K562 (cell line): ENCODE data around the gene COL5A3. TPM values are rescaled to one million over a fixed set of nuclear protein-coding genes. Genes with fewer than 3 reads are reported as not detected.

ENCODE experiments used
- MAZ ChIP-seq, 2 experiments: fragments of 450-650 bp in 1 of 2; sonication (generic) in 1 of 2; formaldehyde crosslinking; IDR thresholded peaks in 1 of 2; conservative IDR thresholded peaks in 1 of 2; 2 replicates each; pipeline versions ENCODE4 v1.4.0 to v1.5.0; 2020; ENCODE audit warnings: mild to moderate bottlenecking in 1 of 2, missing genetic modification reagents in 1 of 2
- MEF2D ChIP-seq: conservative IDR thresholded peaks from 2 replicates; pipeline ENCODE4 v1.6.1; 2016; ENCODE audit warnings: low read depth, missing genetic modification characterization, missing compliant biosample characterization
- POLR2H ChIP-seq: IDR thresholded peaks from 2 replicates; pipeline ENCODE4 v1.6.1; 2016; ENCODE audit warnings: missing genetic modification characterization, low read depth, mild to moderate bottlenecking, control low read depth, missing compliant biosample characterization, moderate library complexity
- SMARCA4 ChIP-seq: fragments of 450-650 bp; IDR thresholded peaks from 2 replicates; pipeline ENCODE4 v1.6.1; 2016
- SMARCA5 ChIP-seq: fragments of 450-650 bp; IDR thresholded peaks from 2 replicates; pipeline ENCODE4 v1.6.1; 2016
- TAL1 ChIP-seq: fragments of 450-650 bp; IDR thresholded peaks from 2 replicates; pipeline ENCODE4 v1.6.1; 2016; ENCODE audit warnings: mild to moderate bottlenecking
- TCF3 ChIP-seq: sonication (generic); formaldehyde crosslinking; IDR thresholded peaks from 2 replicates; pipeline ENCODE4 v1.4.0; 2020; ENCODE audit warnings: mild to moderate bottlenecking, missing genetic modification reagents
- ZFX ChIP-seq: sonication (generic); formaldehyde crosslinking; IDR thresholded peaks from 2 replicates; pipeline ENCODE4 v1.8.0; 2022; ENCODE audit warnings: mild to moderate bottlenecking, missing genetic modification reagents, moderate library complexity
- ZNF318 ChIP-seq, 2 experiments: fragments of 450-650 bp; IDR thresholded peaks; 2 replicates each; pipeline ENCODE4 v1.6.1; 2016; ENCODE audit warnings: mild to moderate bottlenecking in 2 of 2, borderline replicate concordance in 1 of 2, low read depth in 1 of 2, moderate library complexity in 1 of 2
- ZNF512 ChIP-seq: IDR thresholded peaks from 2 replicates; pipeline ENCODE4 v1.6.1; 2016; ENCODE audit warnings: missing genetic modification characterization, missing compliant biosample characterization
- polyA plus RNA-seq, 8 experiments: library from polyadenylated mRNA; depleted of rRNA in 4 of 8; stranded (reverse) in 5 of 8; unstranded in 3 of 8; fragments of >200 nt; fragmentation: Nextera tagmentation in 2 of 8; fragmentation: Illumina TruSeq in 1 of 8; extraction: Ambion mirVana in 2 of 8; extraction: Trizol in 1 of 8; gene quantifications; 2 replicates each; pipeline versions ENCODE4 v1.2.1 to v1.2.3, GENCODE V29; 2011 to 2014; ENCODE audit warnings: inconsistent platforms in 1 of 8, missing spikeins in 1 of 8
- total RNA-seq, 7 experiments: library from RNA; depleted of rRNA in 6 of 7; stranded (reverse); fragments of >200 nt in 6 of 7; fragmentation: Illumina TruSeq in 2 of 7; extraction: Trizol in 2 of 7; gene quantifications; 2 replicates each; pipeline versions ENCODE4 v1.2.1 to v1.2.3, GENCODE V29; 2011 to 2021; ENCODE audit warnings: low replicate concordance in 1 of 7
- TF ChIP-seq, protein P1 (sequence below): fragments of 450-650 bp; IDR thresholded peaks from 2 replicates; pipeline ENCODE4 v1.6.1; 2017; ENCODE audit warnings: antibody characterized with exemption, mild to moderate bottlenecking

The COL5A3 gene
- total and polyA plus RNA-seq, 9 of the 15 experiments (the other 6 are each of a cell fraction or from before 2014, with no cell fraction given), result 0.01 to 0.02 TPM; not detected in 7

GRCh38 chr19:9947441-9947840, 62.9 kb downstream of the COL5A3 start (continued):
- TF ChIP-seq ZNF318 (IDR thresholded peaks at IDR 0.05; ENCODE audit: borderline replicate concordance in 1 of 2, low read depth in 1 of 2) (no peak), TAL1 (peak; percentile 35; the same call in 1 of the 2 replicates), ZNF512 (tag) (no peak), MEF2D (tag) (peak; percentile 88), SMARCA5 (no peak), ZFX (no peak), SMARCA4 (0 out of 2 replicates have a peak, but pooled peaks have one; percentile 28), MAZ (CRISPR knock-in tag; conservative IDR thresholded peaks at IDR 0.05 in 1 of 2, IDR thresholded peaks at IDR 0.05 in 1 of 2) (0 out of 4 replicates have a peak, but pooled peaks of 1 of the 2 experiments have one; percentile 22), POLR2H (tag) (no peak), TCF3 (CRISPR knock-in tag) (peak; percentile 84)
- TF ChIP-seq, protein P1, sequence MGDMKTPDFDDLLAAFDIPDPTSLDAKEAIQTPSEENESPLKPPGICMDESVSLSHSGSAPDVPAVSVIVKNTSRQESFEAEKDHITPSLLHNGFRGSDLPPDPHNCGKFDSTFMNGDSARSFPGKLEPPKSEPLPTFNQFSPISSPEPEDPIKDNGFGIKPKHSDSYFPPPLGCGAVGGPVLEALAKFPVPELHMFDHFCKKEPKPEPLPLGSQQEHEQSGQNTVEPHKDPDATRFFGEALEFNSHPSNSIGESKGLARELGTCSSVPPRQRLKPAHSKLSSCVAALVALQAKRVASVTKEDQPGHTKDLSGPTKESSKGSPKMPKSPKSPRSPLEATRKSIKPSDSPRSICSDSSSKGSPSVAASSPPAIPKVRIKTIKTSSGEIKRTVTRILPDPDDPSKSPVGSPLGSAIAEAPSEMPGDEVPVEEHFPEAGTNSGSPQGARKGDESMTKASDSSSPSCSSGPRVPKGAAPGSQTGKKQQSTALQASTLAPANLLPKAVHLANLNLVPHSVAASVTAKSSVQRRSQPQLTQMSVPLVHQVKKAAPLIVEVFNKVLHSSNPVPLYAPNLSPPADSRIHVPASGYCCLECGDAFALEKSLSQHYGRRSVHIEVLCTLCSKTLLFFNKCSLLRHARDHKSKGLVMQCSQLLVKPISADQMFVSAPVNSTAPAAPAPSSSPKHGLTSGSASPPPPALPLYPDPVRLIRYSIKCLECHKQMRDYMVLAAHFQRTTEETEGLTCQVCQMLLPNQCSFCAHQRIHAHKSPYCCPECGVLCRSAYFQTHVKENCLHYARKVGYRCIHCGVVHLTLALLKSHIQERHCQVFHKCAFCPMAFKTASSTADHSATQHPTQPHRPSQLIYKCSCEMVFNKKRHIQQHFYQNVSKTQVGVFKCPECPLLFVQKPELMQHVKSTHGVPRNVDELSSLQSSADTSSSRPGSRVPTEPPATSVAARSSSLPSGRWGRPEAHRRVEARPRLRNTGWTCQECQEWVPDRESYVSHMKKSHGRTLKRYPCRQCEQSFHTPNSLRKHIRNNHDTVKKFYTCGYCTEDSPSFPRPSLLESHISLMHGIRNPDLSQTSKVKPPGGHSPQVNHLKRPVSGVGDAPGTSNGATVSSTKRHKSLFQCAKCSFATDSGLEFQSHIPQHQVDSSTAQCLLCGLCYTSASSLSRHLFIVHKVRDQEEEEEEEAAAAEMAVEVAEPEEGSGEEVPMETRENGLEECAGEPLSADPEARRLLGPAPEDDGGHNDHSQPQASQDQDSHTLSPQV, result no peak; the same call in 1 of the 2 replicates
